Panc1 (cell line): ENCODE measurements around the gene NPNT. TPM values are rescaled to one million over a fixed set of nuclear protein-coding genes. Genes with fewer than 3 reads are reported as not detected.

ENCODE experiments used
- ATAC-seq: fragments of 200-7000 bp; cut with Tn5 transposase; 2 replicates; pipeline ENCODE4 v1.9.1; 2020; ENCODE audit warnings: mild to moderate bottlenecking, moderate library complexity
- BruUV-seq: library from RNA; stranded (reverse); fragments of 400-500 nt; replicated peaks from 2 replicates; lab custom pipeline; 2021; lab: Mats Ljungman, UMichigan
- CTCF ChIA-PET: fragments of 300-600 bp; sonication (Branson Sonifier 250); formaldehyde crosslinking; loops from one replicate; lab custom pipeline; 2022; ENCODE audit warnings: antibody characterized with exemption; lab: Charles Lee
- POLR2A ChIA-PET: fragments of 300-600 bp; sonication (Branson Sonifier 250); formaldehyde crosslinking; loops from one replicate; lab custom pipeline; 2022; ENCODE audit warnings: antibody characterized with exemption; lab: Charles Lee
- DNase-seq: peaks from one replicate; pipeline ENCODE4 v3.0.0-alpha.2; 2010; ENCODE audit warnings: low read depth, low spot score
- H3K27ac ChIP-seq: 2 replicates; pipeline ENCODE4 v1.5.1; 2011; ENCODE audit warnings: mild to moderate bottlenecking, low read length, inconsistent platforms
- H3K27me3 ChIP-seq: fragments of 200-500 bp; sonication (Bioruptor generic); 2 replicates; pipeline ENCODE4 v1.6.0; 2014; ENCODE audit warnings: low read length, inconsistent platforms; ENCODE audit not compliant: control insufficient read depth, insufficient read depth
- H3K36me3 ChIP-seq: fragments of 200-500 bp; sonication (Bioruptor generic); 2 replicates; pipeline ENCODE4 v1.5.1; 2014; ENCODE audit warnings: inconsistent platforms, mild to moderate bottlenecking, low read length, moderate library complexity; ENCODE audit not compliant: control insufficient read depth, insufficient read depth
- H3K4me1 ChIP-seq: 2 replicates; pipeline ENCODE4 v1.5.1; 2011; ENCODE audit warnings: inconsistent platforms, mild to moderate bottlenecking, low read length, moderate library complexity; ENCODE audit not compliant: control insufficient read depth, insufficient read depth
- H3K4me3 ChIP-seq, 2 experiments: 2 replicates each; pipeline ENCODE4 v1.5.1; 2011 to 2012; ENCODE audit warnings: low read depth in 2 of 2, low read length in 2 of 2, mild to moderate bottlenecking in 2 of 2, inconsistent platforms in 1 of 2, moderate library complexity in 1 of 2
- H3K9me3 ChIP-seq: fragments of 200-500 bp; sonication (Bioruptor generic); 2 replicates; pipeline ENCODE4 v1.5.1; 2014; ENCODE audit warnings: low read depth, mild to moderate bottlenecking, inconsistent platforms, low read length, moderate library complexity; ENCODE audit not compliant: control insufficient read depth, insufficient read depth
- CTCF ChIP-seq: fragments of 450-650 bp; IDR thresholded peaks from 2 replicates; pipeline ENCODE4 v1.5.1; 2017; ENCODE audit warnings: mild to moderate bottlenecking
- POLR2AphosphoS5 ChIP-seq: IDR thresholded peaks from 2 replicates; pipeline ENCODE4 v1.6.1; 2012; ENCODE audit warnings: mild to moderate bottlenecking, low read depth, low read length, moderate library complexity
- SIN3A ChIP-seq: IDR thresholded peaks from 2 replicates; pipeline ENCODE4 v1.6.1; 2012; ENCODE audit warnings: low read depth, mild to moderate bottlenecking, low read length, moderate library complexity, borderline replicate concordance; ENCODE audit not compliant: insufficient read depth
- TCF7L2 ChIP-seq: IDR thresholded peaks from 2 replicates; pipeline ENCODE4 v1.6.1; 2011; ENCODE audit warnings: mild to moderate bottlenecking, low read depth, low read length, inconsistent platforms
- in situ Hi-C: cut with HindIII; loops from 2 replicates; pipeline ENCODE4 v1.10.0; 2016; ENCODE audit warnings: low sequenced_read_pairs, low pct_unique_long_range_greater_than_20kb
- intact Hi-C: fragments of 100-400 bp; cut with micrococcal nuclease; formaldehyde crosslinking; loops from one replicate; pipeline ENCODE4 v1.10.0; 2022; ENCODE audit not compliant: unreplicated experiment
- total RNA-seq: library from RNA; stranded (reverse); gene quantifications from one replicate; pipeline ENCODE4 v1.2.1, GENCODE V29; 2021; ENCODE audit not compliant: unreplicated experiment
- TF ChIP-seq, protein P1 (sequence below), 2 experiments: IDR thresholded peaks; 2 replicates each; pipeline ENCODE4 v1.6.1; 2011 to 2012; ENCODE audit warnings: low read depth in 2 of 2, control low read depth in 1 of 2, low read length in 1 of 2, mild to moderate bottlenecking in 1 of 2, moderate library complexity in 1 of 2; ENCODE audit not compliant: insufficient read depth in 1 of 2

The NPNT gene
- total RNA-seq, 1 experiment from 2014 or later, result 1.9 TPM

- in situ Hi-C loops (no loop called here), intact Hi-C loops (no loop called here)
- Histone ChIP-seq H3K36me3 (no peaks in the 10 kb centered on the region), H3K4me3 (no peak overlapping the region), H3K4me1 (no peaks in the 10 kb centered on the region), H3K27me3 (no peaks in the 10 kb centered on the region), H3K27ac (no peak overlapping the region), H3K9me3 (no peaks in the 10 kb centered on the region)
- DNase-seq, result no peak
- ChIA-PET POLR2A (no interaction called here), CTCF (no interaction called here)
- BruUV-seq, result no TSS peak
- TF ChIP-seq SIN3A, result no peak
- TF ChIP-seq POLR2AphosphoS5, result peak; percentile 34; the same call in 1 of the 2 replicates
- ATAC-seq, result peak; percentile 80
Measured at GRCh38 chr4:105859233-105859632, 36.0 kb upstream of the NPNT start.

DNA sequence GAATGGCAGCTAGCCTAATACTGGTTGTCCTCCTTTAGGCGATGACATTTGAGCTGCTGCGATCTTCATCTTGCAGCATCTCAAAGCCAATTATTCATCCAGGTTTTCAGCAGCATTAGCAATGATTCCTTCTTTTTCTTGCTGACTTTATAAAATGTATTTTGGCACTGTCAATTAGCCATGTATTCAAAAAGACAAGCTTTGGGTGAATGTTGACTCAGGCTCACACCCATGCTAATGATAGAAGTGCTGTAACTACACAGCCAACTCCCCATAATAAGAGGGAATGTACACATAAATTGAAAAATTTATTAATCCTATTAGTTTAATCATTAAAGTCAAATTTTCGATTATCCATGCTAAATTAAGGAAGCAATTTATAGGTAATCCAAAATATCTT is 24.3 kb upstream of the NPNT start:
- Histone ChIP-seq H3K27me3 (peaks cover 2% of the 10 kb centered on the region; the same call in 1 of the 2 replicates), H3K36me3 (no peaks in the 10 kb centered on the region), H3K27ac (no peak overlapping the region), H3K9me3 (no peaks in the 10 kb centered on the region), H3K4me1 (no peaks in the 10 kb centered on the region), H3K4me3 (no peak overlapping the region)
- POLR2A ChIA-PET, result no interaction called here
- TF ChIP-seq TCF7L2 (no peak), CTCF (no peak), SIN3A (no peak), POLR2AphosphoS5 (no peak)
- TF ChIP-seq, protein P1, sequence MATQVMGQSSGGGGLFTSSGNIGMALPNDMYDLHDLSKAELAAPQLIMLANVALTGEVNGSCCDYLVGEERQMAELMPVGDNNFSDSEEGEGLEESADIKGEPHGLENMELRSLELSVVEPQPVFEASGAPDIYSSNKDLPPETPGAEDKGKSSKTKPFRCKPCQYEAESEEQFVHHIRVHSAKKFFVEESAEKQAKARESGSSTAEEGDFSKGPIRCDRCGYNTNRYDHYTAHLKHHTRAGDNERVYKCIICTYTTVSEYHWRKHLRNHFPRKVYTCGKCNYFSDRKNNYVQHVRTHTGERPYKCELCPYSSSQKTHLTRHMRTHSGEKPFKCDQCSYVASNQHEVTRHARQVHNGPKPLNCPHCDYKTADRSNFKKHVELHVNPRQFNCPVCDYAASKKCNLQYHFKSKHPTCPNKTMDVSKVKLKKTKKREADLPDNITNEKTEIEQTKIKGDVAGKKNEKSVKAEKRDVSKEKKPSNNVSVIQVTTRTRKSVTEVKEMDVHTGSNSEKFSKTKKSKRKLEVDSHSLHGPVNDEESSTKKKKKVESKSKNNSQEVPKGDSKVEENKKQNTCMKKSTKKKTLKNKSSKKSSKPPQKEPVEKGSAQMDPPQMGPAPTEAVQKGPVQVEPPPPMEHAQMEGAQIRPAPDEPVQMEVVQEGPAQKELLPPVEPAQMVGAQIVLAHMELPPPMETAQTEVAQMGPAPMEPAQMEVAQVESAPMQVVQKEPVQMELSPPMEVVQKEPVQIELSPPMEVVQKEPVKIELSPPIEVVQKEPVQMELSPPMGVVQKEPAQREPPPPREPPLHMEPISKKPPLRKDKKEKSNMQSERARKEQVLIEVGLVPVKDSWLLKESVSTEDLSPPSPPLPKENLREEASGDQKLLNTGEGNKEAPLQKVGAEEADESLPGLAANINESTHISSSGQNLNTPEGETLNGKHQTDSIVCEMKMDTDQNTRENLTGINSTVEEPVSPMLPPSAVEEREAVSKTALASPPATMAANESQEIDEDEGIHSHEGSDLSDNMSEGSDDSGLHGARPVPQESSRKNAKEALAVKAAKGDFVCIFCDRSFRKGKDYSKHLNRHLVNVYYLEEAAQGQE (IDR thresholded peaks at IDR 0.05; ENCODE audit: insufficient read depth in 1 of 2, low read depth in 2 of 2, low read length in 1 of 2), result no peak
- intact Hi-C loops, result no loop called here
- DNase-seq (no peak), ATAC-seq (no peak)
- in situ Hi-C loops, result no loop called here
- no TSS peak for BruUV-seq
- CTCF ChIA-PET, result no interaction called here

- Histone ChIP-seq H3K4me1 (no peaks in the 10 kb centered on the region), H3K27ac (no peak overlapping the region), H3K36me3 (no peaks in the 10 kb centered on the region), H3K4me3 (no peak overlapping the region), H3K9me3 (no peaks in the 10 kb centered on the region), H3K27me3 (peaks cover 2% of the 10 kb centered on the region; the same call in 1 of the 2 replicates)
- ChIA-PET CTCF (no interaction called here), POLR2A (no interaction called here)
- TF ChIP-seq TCF7L2 (no peak), SIN3A (no peak), POLR2AphosphoS5 (no peak), CTCF (no peak)
- TF ChIP-seq, protein P1 (IDR thresholded peaks at IDR 0.05; ENCODE audit: insufficient read depth in 1 of 2, low read depth in 2 of 2, low read length in 1 of 2), result no peak
- ATAC-seq, result no peak
- in situ Hi-C loops (no loop called here), intact Hi-C loops (no loop called here)
- DNase-seq, result no peak
- no TSS peak for BruUV-seq
Measured at GRCh38 chr4:105871997-105872396, 23.3 kb upstream of the NPNT start.
